Daoy (cell line): ENCODE results near the gene TOGARAM2. TPM values are rescaled to one million over a fixed set of nuclear protein-coding genes. Genes with fewer than 3 reads are reported as not detected.

Experiments used
- DNase-seq: peaks from one replicate; pipeline ENCODE4 v3.0.0-alpha.2; 2015; ENCODE audit warnings: low read depth
- total RNA-seq: library from RNA; depleted of rRNA; stranded (reverse); fragments of >200 nt; shearing (Covaris generic); gene quantifications from 2 replicates; pipeline ENCODE4 v1.2.3, GENCODE V29; 2014

The TOGARAM2 gene
- total RNA-seq, 1 experiment from 2014 or later: 0.29 TPM

GRCh38 chr2:29017716-29018435 lies 36.8 kb downstream of the TOGARAM2 start:
- DNase-seq: no peak

GRCh38 chr2:29021886-29022285 lies 40.8 kb downstream of the TOGARAM2 start:
- no peak for DNase-seq

DNA sequence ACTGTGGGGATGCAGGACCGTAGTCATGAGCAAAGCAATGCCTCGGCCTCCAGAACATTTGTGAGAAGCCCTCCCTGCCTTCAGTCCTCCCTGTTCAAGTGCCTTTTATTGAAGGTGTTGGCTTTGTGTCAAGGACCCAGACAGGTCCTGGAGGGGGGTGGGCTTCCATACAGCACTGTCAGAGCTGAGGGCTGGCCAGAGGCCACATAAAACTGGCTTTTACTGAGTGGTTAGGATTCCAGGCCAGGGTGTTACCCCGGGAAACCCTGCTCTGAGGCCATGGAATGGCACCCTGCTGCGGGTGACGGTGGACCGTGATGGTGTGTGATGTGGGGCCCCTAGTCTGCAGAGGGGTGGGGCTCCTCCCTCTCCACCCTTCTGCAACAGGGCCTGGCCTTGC lies 41.6 kb downstream of the TOGARAM2 start:
- DNase-seq: no peak

GRCh38 chr2:29023188-29023587 lies 42.1 kb downstream of the TOGARAM2 start:
- no peak for DNase-seq

DNA sequence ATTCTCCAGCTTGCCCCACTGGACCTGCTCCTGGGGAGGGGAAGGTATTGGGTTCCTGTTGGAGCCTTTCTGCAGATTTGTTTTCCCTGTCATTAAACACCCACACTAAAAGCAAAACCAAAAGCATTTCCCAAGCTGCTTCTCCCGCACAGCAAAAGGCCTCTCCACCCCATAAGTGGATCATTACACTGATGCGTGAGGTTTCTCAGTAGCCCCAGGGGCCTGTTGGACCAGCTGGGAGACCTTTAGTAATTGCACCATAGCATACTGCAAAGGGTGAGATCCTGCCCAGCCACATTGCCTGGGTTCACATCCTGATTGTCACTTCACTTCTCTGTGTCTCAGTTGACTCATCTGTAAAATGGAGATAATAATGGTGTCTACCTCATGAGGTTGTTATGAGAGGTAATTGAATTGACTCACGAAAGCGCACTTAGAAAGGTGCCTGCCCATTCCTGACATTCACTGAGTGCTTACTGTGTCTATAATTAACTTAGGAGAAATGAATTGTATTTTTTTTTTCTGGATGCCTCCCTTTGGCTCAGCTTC lies 43.9 kb downstream of the TOGARAM2 start:
- DNase-seq: peak; percentile 28

- no peak for DNase-seq
These were observed 44.6 kb downstream of the TOGARAM2 start for GRCh38 chr2:29025711-29026110.

GRCh38 chr2:29031046-29031445 lies 49.9 kb downstream of the TOGARAM2 start:
- DNase-seq: no peak

- no peak for DNase-seq
These were observed 51.1 kb downstream of the TOGARAM2 start for GRCh38 chr2:29032189-29032588.

- peak; percentile 66 for DNase-seq
These were observed 52.1 kb downstream of the TOGARAM2 start for GRCh38 chr2:29033172-29033571.

DNA sequence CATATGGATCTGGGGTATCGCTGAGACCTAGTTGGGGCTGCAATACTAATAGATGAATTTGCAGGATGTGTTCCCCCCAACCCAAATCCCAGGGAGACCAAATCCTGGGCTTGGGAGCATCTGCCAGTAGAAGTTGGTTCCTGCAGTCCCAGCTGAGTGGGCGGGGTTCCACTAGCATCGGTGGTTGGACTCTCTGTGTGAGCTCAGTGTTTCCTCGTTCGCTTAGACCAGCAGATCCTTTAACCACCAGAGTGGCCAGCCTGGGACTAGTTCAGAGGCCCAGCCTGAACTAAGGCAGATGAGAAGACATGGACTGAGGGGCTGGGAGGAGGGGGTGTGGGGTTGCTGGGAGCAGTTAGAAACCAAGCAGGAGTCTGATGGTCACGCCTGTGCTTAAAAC lies 52.6 kb downstream of the TOGARAM2 start:
- no peak for DNase-seq

GRCh38 chr2:29035016-29035745 lies 54.1 kb downstream of the TOGARAM2 start:
- no peak for DNase-seq

DNA sequence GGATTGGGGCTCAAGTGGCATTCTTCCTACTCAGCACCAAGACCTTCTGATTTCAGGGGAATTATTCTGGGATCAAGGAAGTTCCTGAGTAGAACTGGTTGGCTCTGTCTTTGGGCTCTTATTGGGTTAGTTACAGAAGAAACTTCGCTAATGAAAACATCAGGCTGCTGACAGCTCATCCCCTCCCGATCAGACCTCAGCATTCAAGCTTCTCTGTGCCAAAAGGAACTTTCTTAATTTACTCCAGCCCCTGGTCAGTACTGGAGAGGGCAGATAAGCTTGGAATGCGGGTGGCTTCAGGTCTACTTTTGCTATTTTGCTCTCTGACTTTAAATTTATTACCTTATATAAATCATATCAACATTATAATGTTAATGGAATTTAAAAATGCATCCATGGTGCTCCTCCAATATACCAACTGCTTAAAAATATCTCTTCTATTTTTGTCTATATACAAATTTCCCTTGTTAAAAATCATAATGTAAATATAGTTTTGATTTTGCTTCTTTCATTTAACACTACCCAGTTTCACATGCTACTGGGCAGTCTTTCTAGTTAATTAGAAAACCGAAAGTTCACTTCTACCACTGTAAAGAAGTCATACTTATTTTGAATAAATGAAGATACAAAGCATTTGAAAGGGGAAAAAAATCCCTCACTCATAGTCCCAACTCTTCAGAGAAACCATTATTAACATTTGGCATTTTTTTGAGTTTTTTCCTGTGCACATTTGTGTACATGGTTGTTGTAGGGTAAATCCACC lies 58.8 kb downstream of the TOGARAM2 start:
- no peak for DNase-seq

DNA sequence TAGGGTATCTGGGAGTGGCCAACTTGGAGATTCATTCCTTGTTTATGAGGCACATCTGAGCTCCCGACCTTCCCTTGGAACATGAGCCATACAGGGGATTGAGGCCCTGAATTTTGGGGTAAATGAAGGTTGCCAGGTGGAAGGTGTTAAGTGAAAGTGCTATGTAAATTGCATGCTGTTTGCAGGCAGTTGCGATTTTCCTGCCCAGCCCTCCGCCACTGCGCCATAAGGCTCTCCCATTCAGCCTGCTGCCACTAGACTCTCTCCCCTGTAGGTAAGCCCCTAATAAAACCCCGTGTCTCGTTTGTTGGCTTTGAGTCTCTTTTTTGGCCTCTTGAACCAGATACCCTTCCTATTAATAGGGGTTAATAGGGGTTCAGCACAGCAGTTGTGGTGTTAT lies 59.5 kb downstream of the TOGARAM2 start:
- no peak for DNase-seq

DNA sequence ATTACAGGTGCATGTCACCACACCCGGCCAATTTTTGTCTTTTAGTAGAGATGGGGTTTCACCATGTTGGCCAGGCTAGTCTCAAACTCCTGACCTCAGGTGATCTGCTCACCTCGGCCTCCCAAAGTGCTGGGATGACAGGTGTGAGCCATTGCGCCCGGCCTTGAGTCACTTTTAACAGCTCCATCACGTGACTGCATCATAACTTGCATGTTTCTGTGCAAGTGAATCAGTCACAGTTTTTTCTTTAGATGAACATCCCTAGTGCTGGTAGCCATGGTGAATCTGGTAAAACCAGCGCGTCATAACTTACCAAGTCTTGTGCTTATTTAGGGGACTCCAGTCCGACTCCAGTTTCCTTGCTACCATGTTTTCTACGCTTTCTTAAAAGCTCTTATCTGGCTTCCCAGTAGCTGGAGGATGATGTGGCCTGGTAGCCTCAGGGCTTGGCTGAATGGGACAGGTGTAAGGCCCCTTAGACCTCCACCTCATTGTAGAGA lies 60.1 kb downstream of the TOGARAM2 start:
- DNase-seq: no peak

- peak; percentile 35 for DNase-seq
These were observed 61.5 kb downstream of the TOGARAM2 start for GRCh38 chr2:29042561-29043075.

DNA sequence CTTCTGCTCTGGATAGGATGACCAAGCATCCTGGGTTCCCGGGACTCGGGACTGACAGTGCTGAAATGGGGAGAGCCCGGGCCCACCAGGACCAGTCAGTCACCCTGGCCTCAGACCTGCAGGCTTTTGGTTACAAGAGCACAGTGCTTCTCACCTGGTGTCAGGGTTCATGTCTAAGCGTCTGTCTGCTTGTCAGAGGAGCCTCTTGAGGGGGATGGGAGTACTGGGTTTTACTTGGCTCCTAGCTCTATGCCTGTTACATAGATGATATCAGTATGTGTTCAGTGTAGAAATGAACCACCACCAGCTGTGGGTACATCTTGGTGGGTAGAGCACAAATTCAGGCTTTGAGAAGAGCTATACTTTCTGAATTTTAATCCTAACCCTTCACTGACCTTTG lies 63.4 kb downstream of the TOGARAM2 start:
- no peak for DNase-seq

DNA sequence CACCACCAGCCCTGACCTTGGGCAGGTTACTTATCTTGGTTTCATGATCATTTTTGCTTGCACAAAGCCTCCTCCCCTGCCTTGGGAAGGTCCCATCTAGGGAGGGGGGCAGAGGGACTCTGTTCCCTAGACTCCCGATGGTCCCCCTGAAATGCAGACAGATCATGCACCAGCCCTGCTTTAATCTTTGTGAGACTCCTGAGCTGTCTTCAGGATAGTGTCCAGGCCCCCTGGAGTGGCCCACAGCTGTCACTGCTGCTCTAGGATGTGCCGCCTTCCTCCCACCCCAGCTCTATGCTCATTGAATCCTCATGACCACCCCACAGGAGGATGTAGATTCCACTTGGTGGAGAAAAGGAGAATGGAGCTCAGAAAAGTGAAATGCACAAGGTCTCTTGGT lies 65.2 kb downstream of the TOGARAM2 start:
- DNase-seq: no peak

DNA sequence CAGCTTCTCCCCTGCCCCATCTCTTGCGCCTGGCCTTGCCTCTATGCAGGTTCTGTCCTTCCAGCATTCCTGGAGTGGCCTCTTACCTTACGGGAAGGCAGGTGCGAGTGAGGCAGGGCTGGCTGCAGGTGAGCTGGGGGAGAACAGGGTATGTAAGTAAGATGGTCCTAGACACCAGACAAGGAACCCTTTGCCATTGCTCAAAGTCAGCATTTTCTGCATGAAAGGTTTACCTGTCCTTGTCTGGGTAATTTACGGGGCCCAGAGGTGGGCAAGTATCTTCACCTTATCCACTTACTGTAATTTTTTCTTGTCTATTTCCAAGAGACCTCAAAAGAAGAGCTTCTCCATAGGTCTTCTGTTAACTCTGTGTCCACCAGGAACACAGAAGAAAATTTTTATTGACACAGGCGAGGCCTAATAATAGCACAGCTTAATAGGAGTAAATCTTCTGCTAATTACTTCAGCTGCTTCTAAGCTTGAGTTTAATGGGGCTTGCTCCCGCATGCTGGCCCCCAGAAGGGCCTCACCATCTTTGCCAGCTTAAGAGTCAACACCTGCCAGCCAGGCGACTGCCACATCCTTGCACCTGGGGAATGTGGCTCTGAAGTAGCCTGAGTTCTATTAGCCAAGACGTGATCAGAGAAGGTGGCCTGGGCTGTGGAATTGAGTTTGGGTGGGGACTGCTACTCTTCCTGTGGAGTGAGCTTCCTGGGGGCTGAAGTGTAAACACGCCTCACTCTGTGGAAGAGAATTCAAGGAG lies 66.2 kb downstream of the TOGARAM2 start:
- no peak for DNase-seq

GRCh38 chr2:29050591-29050990 lies 69.5 kb downstream of the TOGARAM2 start:
- no peak for DNase-seq

DNA sequence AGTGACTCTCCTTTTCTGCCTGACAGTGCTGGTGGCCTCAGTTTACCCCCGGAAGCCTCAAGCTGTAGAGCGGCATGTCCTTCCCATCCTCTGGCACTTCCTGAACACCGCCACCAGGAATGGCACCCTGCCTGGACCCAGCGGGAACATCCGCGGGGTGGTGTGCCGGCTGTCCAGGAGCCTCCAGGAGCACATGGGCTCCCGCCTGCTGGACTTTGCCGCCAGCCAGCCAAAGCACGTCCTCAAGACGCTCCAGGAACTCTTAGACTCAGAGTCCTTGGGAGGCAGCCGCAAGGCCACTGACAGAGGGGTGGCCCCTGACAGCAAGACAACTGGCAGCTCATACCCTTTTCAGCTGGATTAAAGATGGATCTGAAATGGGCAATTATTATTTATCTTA lies 70.6 kb downstream of the TOGARAM2 start:
- no peak for DNase-seq

DNA sequence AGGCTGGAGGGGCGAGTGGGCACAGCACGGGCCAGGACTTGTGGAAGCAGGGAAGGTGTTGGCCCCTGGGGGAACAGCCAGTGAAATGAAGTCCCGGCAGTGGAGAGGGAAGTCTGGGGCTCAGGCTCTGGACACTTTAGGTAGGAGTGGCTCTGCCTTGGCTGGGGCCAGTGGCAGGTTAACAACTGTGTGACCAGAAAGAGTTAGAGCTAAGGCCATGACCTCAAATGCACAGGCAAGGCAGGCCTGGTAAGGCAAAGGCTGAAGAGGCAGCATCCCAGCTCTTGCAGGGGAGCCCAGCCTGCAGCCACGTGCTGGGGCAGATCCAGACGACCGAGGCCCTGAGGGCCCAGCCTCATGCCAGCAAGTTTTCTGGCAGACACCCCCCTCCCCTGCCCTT lies 71.7 kb downstream of the TOGARAM2 start:
- DNase-seq: no peak
